Sigmoid colon (tissue), 7 donors: ENCODE results near the gene BPIFA2. TPM values are rescaled to one million over a fixed set of nuclear protein-coding genes. Genes with fewer than 3 reads are reported as not detected.

Source experiments
- DNase-seq: peaks from one replicate; pipeline ENCODE4 v3.0.0-alpha.2; 2019
- H3K27ac ChIP-seq, 4 donors: fragments of 200-600 bp; sonication (generic); one replicate each; pipeline ENCODE4 v1.5.1; 2016 to 2019; ENCODE audit warnings: mild to moderate bottlenecking in 1 of 4
- H3K27me3 ChIP-seq, 3 donors: fragments of 200-600 bp; sonication (generic); one replicate each; pipeline ENCODE4 v1.5.1; 2019; ENCODE audit warnings: mild to moderate bottlenecking in 1 of 3
- H3K36me3 ChIP-seq, 4 donors: fragments of 200-600 bp; sonication (generic); one replicate each; pipeline ENCODE4 v1.5.1; 2016 to 2019
- H3K4me1 ChIP-seq, 4 donors: fragments of 200-600 bp; sonication (generic); one replicate each; pipeline ENCODE4 v1.5.1; 2017 to 2019
- H3K4me3 ChIP-seq, 4 donors: fragments of 200-600 bp; sonication (generic); one replicate each; pipeline ENCODE4 v1.5.1; 2017 to 2019; ENCODE audit warnings: mild to moderate bottlenecking in 2 of 4, moderate library complexity in 1 of 4
- H3K9me3 ChIP-seq, 4 donors: fragments of 200-600 bp in 3 of 4; sonication (generic) in 3 of 4; one replicate each; pipeline versions ENCODE4 v1.5.1 to v1.6.1; 2013 to 2019
- CTCF ChIP-seq, 4 experiments: fragments of 450-650 bp in 3 of 4; fragments of 200-600 bp in 1 of 4; IDR thresholded peaks; one replicate each; pipeline ENCODE4 v1.5.1; 2016 to 2019; ENCODE audit warnings: antibody characterized with exemption in 4 of 4, mild to moderate bottlenecking in 3 of 4, moderate library complexity in 2 of 4
- EP300 ChIP-seq, 4 donors: sonication (generic); formaldehyde crosslinking; IDR thresholded peaks; one replicate each; pipeline ENCODE4 v1.6.1; 2017; ENCODE audit warnings: antibody characterized with exemption in 4 of 4
- POLR2A ChIP-seq, 2 donors: fragments of 450-650 bp; IDR thresholded peaks; one replicate each; pipeline ENCODE4 v1.6.1; 2016; ENCODE audit warnings: antibody characterized with exemption in 2 of 2, mild to moderate bottlenecking in 2 of 2, moderate library complexity in 2 of 2
- POLR2AphosphoS5 ChIP-seq, 4 donors: sonication (generic); formaldehyde crosslinking; IDR thresholded peaks; one replicate each; pipeline ENCODE4 v1.6.1; 2017; ENCODE audit warnings: antibody characterized with exemption in 4 of 4
- WGBS, 2 donors: extraction: QIAGEN DNeasy Blood & Tissue Kit; methylation state at CpG; one replicate each; pipeline ENCODE4 v1.1.7; 2013; 5-methylcytosine and 5-hydroxymethylcytosine counted together
- intact Hi-C: fragments of 100-400 bp; cut with DNase I; formaldehyde crosslinking; loops from one replicate; pipeline ENCODE4 v1.15.1; 2023
- polyA plus RNA-seq, 3 donors: library from polyadenylated mRNA; stranded (reverse); fragments of 200-250 nt; gene quantifications; one replicate each; pipeline ENCODE4 v1.2.3, GENCODE V29; 2013
- total RNA-seq, 4 donors: library from RNA; depleted of rRNA; stranded (reverse); fragments of >200 nt; gene quantifications; one replicate each; pipeline ENCODE4 v1.1.0, GENCODE V29; 2016
- donor health status: healthy with polysubstance abuse.
- donor health status: Bipolar disorder and iron deficiency.
- donor health status: healthy.

Gene BPIFA2
- total and polyA plus RNA-seq, 7 donors = 0.09 TPM; not detected in 6

DNA sequence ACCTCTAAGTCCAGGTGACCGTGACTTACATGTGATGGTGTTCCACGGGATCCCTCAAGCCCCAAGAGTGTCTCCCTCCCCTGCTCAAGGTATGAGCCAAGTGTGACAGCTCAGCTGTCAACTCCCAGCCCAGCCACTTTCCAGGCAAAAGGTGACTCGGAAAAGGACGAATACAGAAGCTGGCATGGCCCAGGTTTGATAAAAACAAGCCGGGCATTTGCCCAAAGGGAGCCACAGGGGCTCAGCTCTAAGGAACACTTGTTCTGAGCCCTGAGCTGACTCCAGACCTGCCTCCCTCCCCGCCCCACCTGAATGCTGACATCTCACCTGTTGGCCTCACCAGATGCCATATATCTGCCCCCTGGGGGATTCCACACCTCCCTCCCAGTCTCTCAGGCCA lies 43.0 kb upstream of the BPIFA2 start:
- no peak overlapping the region for H3K27ac ChIP-seq
- H3K9me3 ChIP-seq = peaks cover 0 to 4% (median 0%) of the 10 kb centered on the region in 4 donors
- DNase-seq = no peak
- no peak for TF ChIP-seq POLR2AphosphoS5 (IDR thresholded peaks at IDR 0.05)
- no peak for TF ChIP-seq CTCF (IDR thresholded peaks at IDR 0.05)
- TF ChIP-seq EP300 (IDR thresholded peaks at IDR 0.05) = no peak
- TF ChIP-seq POLR2A (IDR thresholded peaks at IDR 0.05) = no peak
- no peak overlapping the region for H3K4me3 ChIP-seq
- intact Hi-C loops = no loop called here
- H3K4me1 ChIP-seq = no peaks in the 10 kb centered on the region
- H3K27me3 ChIP-seq = peaks cover 0 to 2% (median 0%) of the 10 kb centered on the region in 3 donors
- 78 to 86% methylated on average over 6 of the region's 6 CpGs for WGBS, 2 donors
- H3K36me3 ChIP-seq = no peaks in the 10 kb centered on the region

GRCh38 chr20:33125983-33126382 lies 42.0 kb upstream of the BPIFA2 start:
- TF ChIP-seq EP300 (IDR thresholded peaks at IDR 0.05) (no peak), POLR2A (IDR thresholded peaks at IDR 0.05) (no peak), POLR2AphosphoS5 (IDR thresholded peaks at IDR 0.05) (no peak), CTCF (IDR thresholded peaks at IDR 0.05) (no peak)
- Histone ChIP-seq H3K36me3 (no peaks in the 10 kb centered on the region), H3K4me1 (no peaks in the 10 kb centered on the region), H3K27me3 (peaks cover 0 to 2% (median 0%) of the 10 kb centered on the region in 3 donors), H3K9me3 (no peaks in the 10 kb centered on the region), H3K4me3 (no peak overlapping the region), H3K27ac (no peak overlapping the region)
- 29 to 71% methylated on average over 6 of the region's 6 CpGs for WGBS, 2 donors
- DNase-seq = no peak
- intact Hi-C loops = no loop called here

- TF ChIP-seq CTCF (IDR thresholded peaks at IDR 0.05) (no peak), POLR2A (IDR thresholded peaks at IDR 0.05) (no peak), EP300 (IDR thresholded peaks at IDR 0.05) (no peak)
- Histone ChIP-seq H3K4me3 (no peak overlapping the region), H3K27ac (no peak overlapping the region), H3K9me3 (no peaks in the 10 kb centered on the region), H3K4me1 (no peaks in the 10 kb centered on the region), H3K27me3 (peaks cover 0 to 2% (median 0%) of the 10 kb centered on the region in 3 donors), H3K36me3 (no peaks in the 10 kb centered on the region)
- WGBS, 2 donors = 60 to 80% methylated on average over 4 of the region's 4 CpGs
- intact Hi-C loops = no loop called here
- DNase-seq = no peak
Measured at GRCh38 chr20:33127422-33128097, 40.4 kb upstream of the BPIFA2 start.

DNA sequence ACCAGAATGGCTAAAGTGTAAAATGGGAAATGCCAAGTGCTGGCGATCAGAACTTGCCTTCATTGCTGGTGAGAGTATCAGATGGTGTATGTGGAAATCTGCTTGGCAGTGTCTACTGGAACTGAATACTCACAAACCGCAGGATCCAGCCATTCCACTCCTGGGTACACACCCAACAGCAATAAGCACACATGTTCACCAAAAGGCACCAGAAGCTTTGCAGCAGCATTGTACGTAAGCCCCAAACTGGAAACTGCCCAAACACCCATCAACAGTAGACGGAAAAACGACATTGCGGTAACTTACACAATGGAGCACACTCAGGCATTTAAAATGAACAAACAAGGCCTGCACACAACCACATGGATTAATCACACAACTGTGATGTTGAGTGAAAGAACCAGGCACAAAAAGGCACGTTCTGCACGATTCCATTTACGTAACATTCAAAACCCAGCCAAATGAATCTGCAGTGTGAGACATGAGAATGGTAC lies 37.3 kb upstream of the BPIFA2 start:
- H3K9me3 ChIP-seq = no peaks in the 10 kb centered on the region
- no peak overlapping the region for H3K4me3 ChIP-seq
- no peaks in the 10 kb centered on the region for H3K36me3 ChIP-seq
- WGBS, 2 donors = 80 to 86% methylated on average over 9 of the region's 9 CpGs
- intact Hi-C loops = no loop called here
- no peak overlapping the region for H3K27ac ChIP-seq
- no peaks in the 10 kb centered on the region for H3K4me1 ChIP-seq
- DNase-seq = no peak
- H3K27me3 ChIP-seq = peaks cover 0 to 7% (median 7%) of the 10 kb centered on the region in 3 donors
- TF ChIP-seq POLR2A (IDR thresholded peaks at IDR 0.05) = no peak
- no peak for TF ChIP-seq EP300 (IDR thresholded peaks at IDR 0.05)
- no peak for TF ChIP-seq CTCF (IDR thresholded peaks at IDR 0.05)
- no peak for TF ChIP-seq POLR2AphosphoS5 (IDR thresholded peaks at IDR 0.05)
